T-cell (primary cell): ENCODE data around the gene TVP23B. TPM values are rescaled to one million over a fixed set of nuclear protein-coding genes. Genes with fewer than 3 reads are reported as not detected.
"Not testable (repeated sequence)": the region's sequence is repeated elsewhere in the genome, so short reads cannot be mapped to it uniquely, and the experiment has no call there.

Experiments
- ATAC-seq, 4 experiments: fragments of 200-7000 bp in 3 of 4; fragments of 150-1000 bp in 1 of 4; cut with Tn5 transposase; replicated peaks in 1 of 4; 1 replicate in 3 of 4; 2 replicates in 1 of 4; pipeline ENCODE4 v1.10.0; 2021; ENCODE audit warnings: moderate library complexity in 3 of 4, mild to moderate bottlenecking in 2 of 4, moderate number of reproducible peaks in 1 of 4
- CTCF ChIA-PET, 2 donors: fragments of 300-600 bp; sonication (Branson Sonifier 250); formaldehyde crosslinking; loops; one replicate each; lab custom pipeline; 2022; ENCODE audit warnings: antibody characterized with exemption in 2 of 2; lab: Charles Lee
- POLR2A ChIA-PET, 2 donors: fragments of 300-600 bp; sonication (Branson Sonifier 250); formaldehyde crosslinking; loops; one replicate each; lab custom pipeline; 2022; ENCODE audit warnings: antibody characterized with exemption in 2 of 2; lab: Charles Lee
- DNase-seq, 35 experiments: peaks; one replicate each; pipeline versions ENCODE4 v3.0.0 to v3.0.0-alpha.2; 2013 to 2023
- H3K27ac ChIP-seq: one replicate; pipeline ENCODE4 v1.5.1; 2013; ENCODE audit warnings: low read length
- H3K27me3 ChIP-seq, 2 experiments: replicated peaks in 1 of 2; 1 replicate in 1 of 2; 2 replicates in 1 of 2; pipeline versions ENCODE4 v1.6.1 to v1.7.0; 2013; ENCODE audit warnings: low read length in 1 of 2, mixed read lengths in 1 of 2; ENCODE audit not compliant: control insufficient read depth in 2 of 2, insufficient read depth in 2 of 2; ENCODE audit errors: extremely low read depth in 1 of 2
- H3K36me3 ChIP-seq, 2 donors: 1 replicate in 1 of 2; 2 replicates in 1 of 2; pipeline versions ENCODE4 v1.6.1 to v1.7.0; 2013; ENCODE audit warnings: low read length in 1 of 2; ENCODE audit not compliant: control insufficient read depth in 2 of 2, insufficient read depth in 1 of 2; ENCODE audit errors: extremely low read depth in 1 of 2
- H3K4me1 ChIP-seq, 2 experiments: 1 replicate in 1 of 2; 2 replicates in 1 of 2; pipeline versions ENCODE4 v1.6.1 to v1.7.0; 2013; ENCODE audit warnings: low read length in 2 of 2, mixed read lengths in 1 of 2; ENCODE audit not compliant: insufficient read depth in 2 of 2, control insufficient read depth in 1 of 2; ENCODE audit errors: extremely low read depth in 1 of 2
- H3K4me3 ChIP-seq, 2 donors: 1 replicate in 1 of 2; 2 replicates in 1 of 2; pipeline versions ENCODE4 v1.5.1 to v1.7.0; 2013; ENCODE audit warnings: mild to moderate bottlenecking in 2 of 2, low read length in 1 of 2, moderate library complexity in 1 of 2; ENCODE audit not compliant: control insufficient read depth in 1 of 2; ENCODE audit errors: extremely low read depth in 1 of 2
- H3K9me3 ChIP-seq: 2 replicates; pipeline ENCODE4 v1.7.0; 2013
- H3K27ac Mint-ChIP-seq, 2 donors: one replicate each; pipeline ENCODE4 v1.8.0; 2020 to 2021; ENCODE audit warnings: mild to moderate bottlenecking in 2 of 2, mixed read lengths in 2 of 2
- H3K27me3 Mint-ChIP-seq, 2 donors: one replicate each; pipeline ENCODE4 v1.8.0; 2021 to 2022; ENCODE audit warnings: mixed read lengths in 2 of 2
- H3K36me3 Mint-ChIP-seq: one replicate; pipeline ENCODE4 v1.8.0; 2021; ENCODE audit warnings: mixed read lengths
- H3K4me1 Mint-ChIP-seq, 3 donors: one replicate each; pipeline ENCODE4 v1.8.0; 2020 to 2022; ENCODE audit warnings: mixed read lengths in 3 of 3, mild to moderate bottlenecking in 1 of 3
- H3K4me3 Mint-ChIP-seq, 3 donors: one replicate each; pipeline ENCODE4 v1.8.0; 2020 to 2022; ENCODE audit warnings: mild to moderate bottlenecking in 3 of 3, mixed read lengths in 3 of 3, moderate library complexity in 3 of 3
- H3K9me3 Mint-ChIP-seq, 3 donors: one replicate each; pipeline ENCODE4 v1.8.0; 2020 to 2022; ENCODE audit warnings: mixed read lengths in 3 of 3
- WGBS: methylation state at CpG from one replicate; pipeline ENCODE4 v1.1.5; 2013; ENCODE audit warnings: missing lambda C conversion rate; ENCODE audit not compliant: insufficient coverage; 5-methylcytosine and 5-hydroxymethylcytosine counted together
- total RNA-seq, 35 experiments: library from RNA in 6 of 35; stranded (reverse) in 6 of 35; fragments of 120-200 nt in 1 of 35; gene quantifications; one replicate each; pipeline versions ENCODE4 v1.2.1 to v1.2.4 and lab custom pipeline; 2013 to 2026

Gene TVP23B
- total RNA-seq, 5 donors from 2014 or later (not counting 1 experiment from before 2014, with no cell fraction given) = 14.6 to 30.6 (median 28.8) TPM

DNA sequence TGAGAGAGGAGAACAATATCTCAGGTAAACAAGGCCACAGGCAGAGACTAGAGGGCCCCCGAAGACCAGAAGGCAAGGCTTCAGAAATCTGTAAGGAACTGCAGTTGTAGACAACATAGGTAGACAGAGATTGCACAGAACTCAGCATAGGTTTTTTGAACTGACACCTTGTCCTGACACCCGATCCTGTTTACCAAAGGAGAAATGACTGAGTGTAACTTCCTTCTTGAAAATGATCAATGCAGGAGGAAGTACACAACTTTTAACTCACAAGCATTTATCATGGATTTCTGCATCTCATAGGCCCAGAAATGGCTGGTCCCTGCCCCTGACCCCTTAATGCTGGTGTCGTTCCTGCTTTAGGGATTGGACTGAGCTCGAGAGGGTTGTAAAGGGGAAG, 36.3 kb upstream of the TVP23B start:
- DNase-seq, H3K4me1 ChIP-seq, H3K9me3 Mint-ChIP-seq, H3K27ac ChIP-seq, H3K4me3 Mint-ChIP-seq, H3K27me3 Mint-ChIP-seq, CTCF ChIA-PET, H3K36me3 Mint-ChIP-seq, H3K27me3 ChIP-seq, POLR2A ChIA-PET, H3K4me3 ChIP-seq, H3K9me3 ChIP-seq, H3K36me3 ChIP-seq, ATAC-seq, H3K27ac Mint-ChIP-seq, H3K4me1 Mint-ChIP-seq: not testable (repeated sequence)
- WGBS = no CpG with 5 or more reads among the region's 4 CpGs

DNA sequence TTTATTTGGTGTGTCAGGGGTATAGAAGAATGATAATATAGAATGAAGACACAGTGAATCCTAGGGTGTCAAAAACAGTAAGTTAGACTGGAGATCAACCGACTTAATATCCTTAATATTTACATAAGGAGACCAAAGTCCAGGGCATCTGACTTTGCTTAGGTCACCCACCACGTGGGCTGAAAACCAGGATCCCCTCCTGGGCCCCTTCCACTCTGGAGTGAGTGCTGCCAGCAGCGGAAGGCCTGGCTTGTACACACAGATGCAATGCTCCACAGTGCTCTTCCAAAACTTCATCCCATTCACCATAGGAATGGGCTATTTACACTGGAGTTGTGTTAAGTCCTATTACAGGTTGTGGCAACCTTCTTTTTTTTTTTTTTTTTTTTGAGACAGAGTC, 34.4 kb upstream of the TVP23B start:
- CTCF ChIA-PET, POLR2A ChIA-PET, H3K36me3 Mint-ChIP-seq, DNase-seq, H3K27me3 ChIP-seq, H3K4me1 Mint-ChIP-seq, ATAC-seq, H3K4me3 ChIP-seq, H3K27me3 Mint-ChIP-seq, H3K4me1 ChIP-seq, H3K36me3 ChIP-seq, H3K27ac Mint-ChIP-seq, H3K9me3 Mint-ChIP-seq, H3K9me3 ChIP-seq, H3K27ac ChIP-seq, H3K4me3 Mint-ChIP-seq: not testable (repeated sequence)
- WGBS = no CpG with 5 or more reads among the region's 3 CpGs

DNA sequence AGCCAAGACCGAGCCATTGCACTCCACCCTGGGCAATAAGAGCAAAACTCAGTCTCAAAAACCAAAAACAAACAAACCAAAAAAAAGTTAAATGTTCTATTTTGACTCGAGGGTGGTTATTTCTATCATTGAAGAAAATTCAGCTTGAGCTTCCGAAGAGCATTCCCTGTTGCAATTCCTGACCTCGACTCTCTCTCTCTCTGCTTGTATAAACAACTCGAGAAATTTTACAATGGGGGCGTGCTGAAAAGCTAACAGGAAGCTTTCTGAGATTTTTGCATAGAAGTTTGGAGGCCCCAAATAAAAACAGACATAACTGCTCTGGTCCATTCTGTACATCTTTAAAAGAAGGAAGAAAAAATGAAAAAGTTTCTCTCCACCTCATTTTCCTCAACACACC, 33.5 kb upstream of the TVP23B start:
- H3K4me3 Mint-ChIP-seq, H3K27ac ChIP-seq, H3K9me3 ChIP-seq, H3K27ac Mint-ChIP-seq, H3K9me3 Mint-ChIP-seq, POLR2A ChIA-PET, H3K27me3 ChIP-seq, ATAC-seq, H3K36me3 ChIP-seq, H3K4me3 ChIP-seq, H3K4me1 ChIP-seq, H3K36me3 Mint-ChIP-seq, H3K27me3 Mint-ChIP-seq, DNase-seq, CTCF ChIA-PET, H3K4me1 Mint-ChIP-seq: not testable (repeated sequence)
- WGBS = no CpG with 5 or more reads among the region's 6 CpGs

DNA sequence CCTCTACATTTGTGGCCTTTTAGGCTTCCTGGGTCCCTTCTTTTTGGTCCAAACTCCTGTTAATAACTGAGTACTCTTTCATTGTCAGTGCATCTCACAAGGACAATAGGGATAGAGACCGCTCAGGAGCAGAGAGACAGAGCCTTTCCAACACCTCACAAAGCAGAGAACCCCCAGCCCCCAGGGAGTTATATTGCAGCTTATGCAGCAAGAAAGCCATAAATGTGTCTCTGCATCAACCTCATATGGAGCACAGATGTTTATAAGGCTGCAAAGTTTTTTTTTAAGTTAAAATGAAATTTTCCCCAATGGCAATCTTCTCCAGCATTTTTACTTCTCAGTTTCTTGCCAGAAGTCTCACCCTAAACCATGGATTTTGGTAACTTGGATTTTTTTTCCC, 30.7 kb upstream of the TVP23B start:
- H3K27ac Mint-ChIP-seq, H3K27me3 Mint-ChIP-seq, H3K36me3 Mint-ChIP-seq, CTCF ChIA-PET, H3K4me1 ChIP-seq, H3K9me3 ChIP-seq, H3K4me3 Mint-ChIP-seq, H3K4me3 ChIP-seq, H3K36me3 ChIP-seq, POLR2A ChIA-PET, H3K9me3 Mint-ChIP-seq, H3K27ac ChIP-seq, H3K27me3 ChIP-seq, DNase-seq, H3K4me1 Mint-ChIP-seq, ATAC-seq: not testable (repeated sequence)
- no CpG with 5 or more reads among the region's 1 CpG for WGBS

DNA sequence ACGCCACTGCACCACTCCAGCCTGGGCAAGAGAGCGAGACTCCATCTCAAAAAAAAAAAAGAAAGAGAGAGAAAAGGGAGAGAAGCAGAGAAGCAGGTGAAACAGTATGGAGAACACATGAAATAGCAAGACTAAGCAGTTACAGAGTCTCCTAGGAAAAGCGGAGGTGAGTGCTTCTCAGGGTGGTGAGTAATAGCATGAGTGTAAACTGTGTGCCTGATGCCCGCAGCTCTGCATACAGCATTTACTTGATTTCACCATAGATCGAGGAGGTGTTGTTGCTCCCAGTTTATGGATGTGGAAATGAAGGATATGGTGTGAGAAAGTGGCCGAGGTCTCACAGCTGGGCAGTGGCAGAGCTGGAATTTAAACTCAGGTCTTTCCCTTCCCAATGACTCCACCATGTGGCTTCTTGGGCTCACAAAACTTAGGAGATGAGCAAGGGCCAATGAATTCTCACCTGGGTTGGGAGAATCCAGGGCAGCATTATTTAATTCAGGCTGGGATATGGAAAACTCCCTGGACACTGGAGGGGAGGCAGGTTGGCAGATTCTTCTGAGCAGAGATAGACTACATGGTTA, 27.1 kb upstream of the TVP23B start:
- ATAC-seq, H3K9me3 ChIP-seq, H3K4me3 Mint-ChIP-seq, H3K27ac ChIP-seq, POLR2A ChIA-PET, H3K4me3 ChIP-seq, CTCF ChIA-PET, H3K27ac Mint-ChIP-seq, H3K36me3 Mint-ChIP-seq, H3K4me1 Mint-ChIP-seq, H3K36me3 ChIP-seq, H3K27me3 Mint-ChIP-seq, H3K4me1 ChIP-seq, DNase-seq, H3K27me3 ChIP-seq, H3K9me3 Mint-ChIP-seq: not testable (repeated sequence)
- 80% methylated on average over 1 of the region's 6 CpGs for whole genome bisulfite sequencing

DNA sequence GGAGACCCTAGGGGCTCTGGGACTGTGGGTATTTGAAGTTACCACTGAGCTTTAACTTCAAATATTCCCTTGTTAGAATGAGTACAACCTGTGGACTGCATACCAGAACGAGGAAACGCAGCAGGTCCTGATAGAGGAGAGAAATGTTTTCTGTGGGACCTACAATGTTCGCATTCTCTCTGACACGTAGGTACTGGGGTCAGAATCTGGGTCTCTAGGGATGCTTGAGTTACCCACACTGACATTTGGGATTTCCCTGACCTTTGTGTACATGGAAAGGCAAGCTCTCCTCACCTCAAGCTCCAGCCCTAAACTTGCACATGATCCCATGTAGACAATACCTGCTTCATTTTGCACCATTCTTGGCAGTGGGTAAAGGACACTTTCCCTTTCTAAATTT, 25.0 kb upstream of the TVP23B start:
- H3K9me3 ChIP-seq, H3K36me3 Mint-ChIP-seq, H3K4me1 Mint-ChIP-seq, ATAC-seq, CTCF ChIA-PET, H3K4me3 Mint-ChIP-seq, POLR2A ChIA-PET, DNase-seq, H3K27ac Mint-ChIP-seq, H3K9me3 Mint-ChIP-seq, H3K27me3 Mint-ChIP-seq, H3K4me3 ChIP-seq, H3K27me3 ChIP-seq, H3K36me3 ChIP-seq, H3K4me1 ChIP-seq, H3K27ac ChIP-seq: not testable (repeated sequence)
- WGBS = no CpG with 5 or more reads among the region's 4 CpGs

DNA sequence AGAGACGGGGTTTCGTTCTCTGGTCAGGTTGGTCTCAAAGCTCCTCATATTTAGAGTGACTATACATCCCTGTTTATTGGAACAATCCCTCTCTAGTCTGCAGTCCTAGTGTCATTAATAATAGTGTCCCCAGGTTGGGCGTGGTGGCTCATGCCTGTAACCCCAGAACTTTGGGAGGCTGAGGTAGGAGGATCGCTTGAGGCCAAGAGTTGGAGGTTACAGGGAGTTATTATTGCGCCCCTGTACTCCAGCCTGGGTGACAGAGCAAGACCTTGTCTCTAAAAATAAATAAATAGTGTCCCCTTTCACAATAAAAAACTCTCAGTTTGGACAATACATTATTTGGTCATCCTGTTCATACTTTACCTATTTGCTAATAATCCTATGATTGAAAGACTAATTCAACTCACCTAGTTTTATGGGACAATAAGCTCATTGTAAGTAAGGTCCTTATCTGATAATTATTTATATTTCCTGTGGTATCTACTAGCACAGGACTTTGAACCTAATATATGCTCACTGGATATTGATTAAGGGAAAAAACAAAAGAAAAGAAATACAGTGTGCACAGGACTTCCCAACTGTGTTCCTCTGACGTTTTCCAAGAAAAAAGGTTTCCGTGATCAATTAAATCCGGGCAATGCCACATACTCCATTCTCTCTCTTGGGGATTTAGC, 23.5 kb upstream of the TVP23B start:
- H3K27ac Mint-ChIP-seq, H3K4me1 Mint-ChIP-seq, CTCF ChIA-PET, H3K36me3 Mint-ChIP-seq, DNase-seq, POLR2A ChIA-PET, H3K36me3 ChIP-seq, H3K27me3 ChIP-seq, H3K27me3 Mint-ChIP-seq, H3K9me3 Mint-ChIP-seq, H3K4me3 Mint-ChIP-seq, H3K4me3 ChIP-seq, H3K27ac ChIP-seq, H3K9me3 ChIP-seq, H3K4me1 ChIP-seq, ATAC-seq: not testable (repeated sequence)
- no CpG with 5 or more reads among the region's 8 CpGs for WGBS
